Measurements from ENCODE around the gene NUP214. TPM values are rescaled to one million over a fixed set of nuclear protein-coding genes. Genes with fewer than 3 reads are reported as not detected.

The NUP214 gene
- total RNA-seq, 1 experiment from 2014 or later, result 34.9 TPM

DNA sequence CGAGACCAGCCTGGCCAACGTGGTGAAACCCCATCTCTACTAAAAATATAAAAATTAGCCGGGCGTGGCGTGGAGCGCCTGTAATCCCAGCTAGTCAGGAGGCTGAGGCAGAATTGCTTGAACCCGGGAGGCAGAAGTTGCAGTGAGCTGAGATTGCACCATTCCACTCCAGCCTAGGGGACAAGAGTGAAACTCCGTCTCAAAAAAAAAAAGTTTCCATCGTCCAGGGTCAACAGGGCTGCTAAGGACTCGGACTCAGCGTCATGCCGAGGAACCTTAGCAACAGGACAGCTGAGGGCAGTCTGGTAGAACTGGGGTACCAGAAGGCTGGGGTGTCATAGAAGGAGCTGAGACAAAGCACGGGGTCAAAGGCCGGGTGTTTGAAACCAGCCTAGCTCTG lies 129.2 kb downstream of the NUP214 start:
- DNase-seq (ENCODE audit: low read depth, low spot score) (no peak), ATAC-seq (no peak)
- no peak overlapping the region for H3K27ac ChIP-seq (ENCODE audit: low read length)
- H3K9me3 ChIP-seq (ENCODE audit: control insufficient read depth, insufficient read depth, low read depth, low read length), result no peaks in the 10 kb centered on the region
- H3K4me3 ChIP-seq (ENCODE audit: low read depth in 2 of 2, low read length in 2 of 2), result no peak overlapping the region
- CTCF ChIA-PET, result no interaction called here
- in situ Hi-C loops (cut with HindIII; ENCODE audit: low pct_unique_long_range_greater_than_20kb, low sequenced_read_pairs), result no loop called here
- no peaks in the 10 kb centered on the region for H3K36me3 ChIP-seq (ENCODE audit: control insufficient read depth, insufficient read depth, low read length)
- TF ChIP-seq SIN3A (IDR thresholded peaks at IDR 0.05; ENCODE audit: borderline replicate concordance, insufficient read depth, low read depth, low read length), result no peak
- TF ChIP-seq TCF7L2 (IDR thresholded peaks at IDR 0.05; ENCODE audit: low read depth, low read length), result no peak
- no peak for TF ChIP-seq CTCF (IDR thresholded peaks at IDR 0.05)
- TF ChIP-seq REST (IDR thresholded peaks at IDR 0.05; ENCODE audit: insufficient read depth in 1 of 2, low read depth in 2 of 2, low read length in 1 of 2), result no peak
- TF ChIP-seq POLR2AphosphoS5 (IDR thresholded peaks at IDR 0.05; ENCODE audit: low read depth, low read length), result no peak
- intact Hi-C loops (cut with micrococcal nuclease; ENCODE audit: unreplicated experiment), result no loop called here
- BruUV-seq (replicated peaks), result no TSS peak
- POLR2A ChIA-PET, result no interaction called here
- H3K27me3 ChIP-seq (ENCODE audit: control insufficient read depth, insufficient read depth, low read length), result no peaks in the 10 kb centered on the region
- no peaks in the 10 kb centered on the region for H3K4me1 ChIP-seq (ENCODE audit: control insufficient read depth, insufficient read depth, low read length)

GRCh38 chr9:131255676-131256197 lies 130.4 kb downstream of the NUP214 start:
- Histone ChIP-seq H3K9me3 (ENCODE audit: control insufficient read depth, insufficient read depth, low read depth, low read length) (no peaks in the 10 kb centered on the region), H3K4me1 (ENCODE audit: control insufficient read depth, insufficient read depth, low read length) (no peaks in the 10 kb centered on the region), H3K36me3 (ENCODE audit: control insufficient read depth, insufficient read depth, low read length) (no peaks in the 10 kb centered on the region), H3K4me3 (ENCODE audit: low read depth in 2 of 2, low read length in 2 of 2) (no peak overlapping the region), H3K27me3 (ENCODE audit: control insufficient read depth, insufficient read depth, low read length) (no peaks in the 10 kb centered on the region), H3K27ac (ENCODE audit: low read length) (no peak overlapping the region)
- in situ Hi-C loops (cut with HindIII; ENCODE audit: low pct_unique_long_range_greater_than_20kb, low sequenced_read_pairs), result no loop called here
- no peak for ATAC-seq
- intact Hi-C loops (cut with micrococcal nuclease; ENCODE audit: unreplicated experiment), result no loop called here
- no TSS peak for BruUV-seq (replicated peaks)
- TF ChIP-seq TCF7L2 (IDR thresholded peaks at IDR 0.05; ENCODE audit: low read depth, low read length) (no peak), POLR2AphosphoS5 (IDR thresholded peaks at IDR 0.05; ENCODE audit: low read depth, low read length) (no peak), SIN3A (IDR thresholded peaks at IDR 0.05; ENCODE audit: borderline replicate concordance, insufficient read depth, low read depth, low read length) (no peak), REST (IDR thresholded peaks at IDR 0.05; ENCODE audit: insufficient read depth in 1 of 2, low read depth in 2 of 2, low read length in 1 of 2) (no peak), CTCF (IDR thresholded peaks at IDR 0.05) (no peak)
- ChIA-PET POLR2A (no interaction called here), CTCF (no interaction called here)
- DNase-seq (ENCODE audit: low read depth, low spot score), result no peak

Data from Panc1 (cell line).